ENCODE data around the gene KCP. TPM values are rescaled to one million over a fixed set of nuclear protein-coding genes. Genes with fewer than 3 reads are reported as not detected.

The KCP gene
- total RNA-seq, 1 experiment from 2014 or later = 1.6 TPM

GRCh38 chr7:128928882-128929788, 18.6 kb upstream of the KCP start:
- H3K9me2 ChIP-seq (replicated peaks; ENCODE audit: insufficient read depth, low read length) = no peaks in the 10 kb centered on the region
- no peak overlapping the region for H3K27ac ChIP-seq (ENCODE audit: low read length)
- no peaks in the 10 kb centered on the region for H3K9me3 ChIP-seq (ENCODE audit: low read length)
- H3K27me3 ChIP-seq (ENCODE audit: low read length) = no peaks in the 10 kb centered on the region
- H4K20me1 ChIP-seq (ENCODE audit: insufficient read depth, low read depth, low read length) = no peaks in the 10 kb centered on the region
- H3K4me3 ChIP-seq (ENCODE audit: low read length) = no peak overlapping the region
- H3K79me2 ChIP-seq (ENCODE audit: low read length) = no peaks in the 10 kb centered on the region
- peaks cover 14% of the 10 kb centered on the region for H3K4me1 ChIP-seq (ENCODE audit: low read length)
- no peak for DNase-seq
- no peaks in the 10 kb centered on the region for H3K36me3 ChIP-seq (ENCODE audit: insufficient read depth, low read length)
- H3K9ac ChIP-seq (ENCODE audit: low read length) = no peak overlapping the region
- no peak overlapping the region for H3K4me2 ChIP-seq (ENCODE audit: low read depth, low read length, poor library complexity, severe bottlenecking)
- no peak overlapping the region for H2AFZ ChIP-seq (ENCODE audit: low read length)

- no peaks in the 10 kb centered on the region for H3K36me3 ChIP-seq (ENCODE audit: insufficient read depth, low read length)
- no peak overlapping the region for H2AFZ ChIP-seq (ENCODE audit: low read length)
- no peaks in the 10 kb centered on the region for H3K9me3 ChIP-seq (ENCODE audit: low read length)
- H3K27ac ChIP-seq (ENCODE audit: low read length) = no peak overlapping the region
- no peaks in the 10 kb centered on the region for H3K27me3 ChIP-seq (ENCODE audit: low read length)
- DNase-seq = no peak
- H3K9me2 ChIP-seq (replicated peaks; ENCODE audit: insufficient read depth, low read length) = no peaks in the 10 kb centered on the region
- H3K4me3 ChIP-seq (ENCODE audit: low read length) = no peak overlapping the region
- peaks cover 22% of the 10 kb centered on the region for H3K4me1 ChIP-seq (ENCODE audit: low read length)
- no peak overlapping the region for H3K4me2 ChIP-seq (ENCODE audit: low read depth, low read length, poor library complexity, severe bottlenecking)
- H3K79me2 ChIP-seq (ENCODE audit: low read length) = no peaks in the 10 kb centered on the region
- H4K20me1 ChIP-seq (ENCODE audit: insufficient read depth, low read depth, low read length) = no peaks in the 10 kb centered on the region
- no peak overlapping the region for H3K9ac ChIP-seq (ENCODE audit: low read length)
Observed at GRCh38 chr7:128928159-128928813, 17.8 kb upstream of the KCP start.

- no peak for DNase-seq
- no peak overlapping the region for H3K4me2 ChIP-seq (ENCODE audit: low read depth, low read length, poor library complexity, severe bottlenecking)
- peaks cover 37% of the 10 kb centered on the region for H3K4me1 ChIP-seq (ENCODE audit: low read length)
- H3K9me3 ChIP-seq (ENCODE audit: low read length) = no peaks in the 10 kb centered on the region
- H3K27ac ChIP-seq (ENCODE audit: low read length) = no peak overlapping the region
- no peak overlapping the region for H3K4me3 ChIP-seq (ENCODE audit: low read length)
- H4K20me1 ChIP-seq (ENCODE audit: insufficient read depth, low read depth, low read length) = no peaks in the 10 kb centered on the region
- no peaks in the 10 kb centered on the region for H3K79me2 ChIP-seq (ENCODE audit: low read length)
- no peaks in the 10 kb centered on the region for H3K36me3 ChIP-seq (ENCODE audit: insufficient read depth, low read length)
- H3K9ac ChIP-seq (ENCODE audit: low read length) = no peak overlapping the region
- no peaks in the 10 kb centered on the region for H3K9me2 ChIP-seq (replicated peaks; ENCODE audit: insufficient read depth, low read length)
- H2AFZ ChIP-seq (ENCODE audit: low read length) = no peak overlapping the region
- H3K27me3 ChIP-seq (ENCODE audit: low read length) = no peaks in the 10 kb centered on the region
Observed at GRCh38 chr7:128924707-128925588, 14.4 kb upstream of the KCP start.

GRCh38 chr7:128923411-128923800, 12.9 kb upstream of the KCP start:
- no peaks in the 10 kb centered on the region for H3K36me3 ChIP-seq (ENCODE audit: insufficient read depth, low read length)
- H3K9me2 ChIP-seq (replicated peaks; ENCODE audit: insufficient read depth, low read length) = no peaks in the 10 kb centered on the region
- no peaks in the 10 kb centered on the region for H3K79me2 ChIP-seq (ENCODE audit: low read length)
- no peak overlapping the region for H3K4me3 ChIP-seq (ENCODE audit: low read length)
- H3K9ac ChIP-seq (ENCODE audit: low read length) = no peak overlapping the region
- no peaks in the 10 kb centered on the region for H3K9me3 ChIP-seq (ENCODE audit: low read length)
- no peak for DNase-seq
- H3K27ac ChIP-seq (ENCODE audit: low read length) = no peak overlapping the region
- H3K4me2 ChIP-seq (ENCODE audit: low read depth, low read length, poor library complexity, severe bottlenecking) = no peak overlapping the region
- no peak overlapping the region for H2AFZ ChIP-seq (ENCODE audit: low read length)
- H3K27me3 ChIP-seq (ENCODE audit: low read length) = no peaks in the 10 kb centered on the region
- H3K4me1 ChIP-seq (ENCODE audit: low read length) = peaks cover 47% of the 10 kb centered on the region
- no peaks in the 10 kb centered on the region for H4K20me1 ChIP-seq (ENCODE audit: insufficient read depth, low read depth, low read length)

GRCh38 chr7:128922496-128923410, 12.2 kb upstream of the KCP start:
- H3K9me3 ChIP-seq (ENCODE audit: low read length) = no peaks in the 10 kb centered on the region
- no peak for DNase-seq
- no peak overlapping the region for H3K27ac ChIP-seq (ENCODE audit: low read length)
- H3K4me2 ChIP-seq (ENCODE audit: low read depth, low read length, poor library complexity, severe bottlenecking) = no peak overlapping the region
- H3K27me3 ChIP-seq (ENCODE audit: low read length) = no peaks in the 10 kb centered on the region
- H3K4me1 ChIP-seq (ENCODE audit: low read length) = peaks cover 47% of the 10 kb centered on the region
- H3K36me3 ChIP-seq (ENCODE audit: insufficient read depth, low read length) = no peaks in the 10 kb centered on the region
- no peaks in the 10 kb centered on the region for H3K79me2 ChIP-seq (ENCODE audit: low read length)
- H3K4me3 ChIP-seq (ENCODE audit: low read length) = no peak overlapping the region
- no peak overlapping the region for H3K9ac ChIP-seq (ENCODE audit: low read length)
- no peaks in the 10 kb centered on the region for H4K20me1 ChIP-seq (ENCODE audit: insufficient read depth, low read depth, low read length)
- H3K9me2 ChIP-seq (replicated peaks; ENCODE audit: insufficient read depth, low read length) = no peaks in the 10 kb centered on the region
- H2AFZ ChIP-seq (ENCODE audit: low read length) = no peak overlapping the region

GRCh38 chr7:128921866-128922440, 11.4 kb upstream of the KCP start:
- Histone ChIP-seq H3K79me2 (ENCODE audit: low read length) (no peaks in the 10 kb centered on the region), H3K9me2 (replicated peaks; ENCODE audit: insufficient read depth, low read length) (no peaks in the 10 kb centered on the region), H3K4me1 (ENCODE audit: low read length) (peaks cover 47% of the 10 kb centered on the region), H3K9ac (ENCODE audit: low read length) (no peak overlapping the region), H3K27me3 (ENCODE audit: low read length) (no peaks in the 10 kb centered on the region), H3K27ac (ENCODE audit: low read length) (no peak overlapping the region), H3K9me3 (ENCODE audit: low read length) (no peaks in the 10 kb centered on the region), H3K36me3 (ENCODE audit: insufficient read depth, low read length) (no peaks in the 10 kb centered on the region), H4K20me1 (ENCODE audit: insufficient read depth, low read depth, low read length) (no peaks in the 10 kb centered on the region), H3K4me3 (ENCODE audit: low read length) (no peak overlapping the region), H2AFZ (ENCODE audit: low read length) (no peak overlapping the region), H3K4me2 (ENCODE audit: low read depth, low read length, poor library complexity, severe bottlenecking) (no peak overlapping the region)
- DNase-seq = no peak

GRCh38 chr7:128920913-128921582, 10.5 kb upstream of the KCP start:
- Histone ChIP-seq H3K79me2 (ENCODE audit: low read length) (no peaks in the 10 kb centered on the region), H3K9me3 (ENCODE audit: low read length) (no peaks in the 10 kb centered on the region), H3K4me1 (ENCODE audit: low read length) (peaks cover 43% of the 10 kb centered on the region), H3K4me2 (ENCODE audit: low read depth, low read length, poor library complexity, severe bottlenecking) (no peak overlapping the region), H4K20me1 (ENCODE audit: insufficient read depth, low read depth, low read length) (no peaks in the 10 kb centered on the region), H3K27ac (ENCODE audit: low read length) (no peak overlapping the region), H3K9ac (ENCODE audit: low read length) (no peak overlapping the region), H3K36me3 (ENCODE audit: insufficient read depth, low read length) (no peaks in the 10 kb centered on the region), H3K9me2 (replicated peaks; ENCODE audit: insufficient read depth, low read length) (no peaks in the 10 kb centered on the region), H3K4me3 (ENCODE audit: low read length) (no peak overlapping the region), H3K27me3 (ENCODE audit: low read length) (no peaks in the 10 kb centered on the region), H2AFZ (ENCODE audit: low read length) (no peak overlapping the region)
- DNase-seq = no peak
